Gastroesophageal sphincter (tissue), 3 donors: Measurements from ENCODE around the gene ZNF587B.

ENCODE experiments used
- CTCF ChIP-seq, 4 experiments: fragments of 200-600 bp in 2 of 4; fragments of 450-650 bp in 2 of 4; sonication (generic) in 1 of 4; IDR thresholded peaks; one replicate each; pipeline ENCODE4 v1.5.1; 2017 to 2019; ENCODE audit warnings: antibody characterized with exemption in 4 of 4, mild to moderate bottlenecking in 2 of 4, moderate library complexity in 2 of 4
- EP300 ChIP-seq: sonication (generic); formaldehyde crosslinking; IDR thresholded peaks from one replicate; pipeline ENCODE4 v1.6.1; 2017; ENCODE audit warnings: antibody characterized with exemption, mild to moderate bottlenecking
- POLR2A ChIP-seq, 2 donors: fragments of 450-650 bp; IDR thresholded peaks; one replicate each; pipeline ENCODE4 v1.6.1; 2017; ENCODE audit warnings: antibody characterized with exemption in 2 of 2, mild to moderate bottlenecking in 2 of 2, moderate library complexity in 1 of 2

GRCh38 chr19:57803265-57803593 lies 26.9 kb upstream of the ZNF587B start:
- TF ChIP-seq EP300 (no peak), POLR2A (IDR thresholded peaks at IDR 0.05) (no peak), CTCF (IDR thresholded peaks at IDR 0.05) (no peak)
